MCF 10A (cell line): ENCODE data around the gene NEURL1. TPM values are rescaled to one million over a fixed set of nuclear protein-coding genes. Genes with fewer than 3 reads are reported as not detected.
A peak's percentile ranks its signal among the peaks of the same experiment; 100 is the strongest.

ENCODE experiments used
- BruUV-seq: library from RNA; stranded (reverse); fragments of 400-500 nt; replicated peaks from 2 replicates; lab custom pipeline; 2021; lab: Mats Ljungman, UMichigan
- CTCF ChIA-PET: fragments of 300-600 bp; sonication (Branson Sonifier 250); formaldehyde crosslinking; extraction: SDS; loops from one replicate; lab custom pipeline; 2021; ENCODE audit warnings: antibody characterized with exemption, inconsistent platforms; lab: Yijun Ruan, JAX
- POLR2A ChIA-PET: fragments of 300-600, 350-650 bp; sonication (Branson Sonifier 250); formaldehyde crosslinking; extraction: SDS; loops from one replicate; lab custom pipeline; 2020; ENCODE audit warnings: antibody characterized with exemption, inconsistent platforms; lab: Yijun Ruan, JAX
- DNase-seq: peaks from one replicate; pipeline ENCODE4 v3.0.0-alpha.2; 2018; ENCODE audit not compliant: unreplicated experiment
- H3K27ac Mint-ChIP-seq: one replicate; pipeline ENCODE4 v1.8.0; 2022; ENCODE audit warnings: mild to moderate bottlenecking, low read depth, mixed read lengths; ENCODE audit not compliant: unreplicated experiment
- H3K27me3 Mint-ChIP-seq: one replicate; pipeline ENCODE4 v1.8.0; 2022; ENCODE audit warnings: mixed read lengths; ENCODE audit not compliant: insufficient read depth, unreplicated experiment
- H3K36me3 Mint-ChIP-seq: one replicate; pipeline ENCODE4 v1.8.0; 2022; ENCODE audit warnings: mild to moderate bottlenecking, moderate library complexity, mixed read lengths; ENCODE audit not compliant: insufficient read depth, unreplicated experiment
- H3K4me1 Mint-ChIP-seq: one replicate; pipeline ENCODE4 v1.8.0; 2022; ENCODE audit warnings: mixed read lengths; ENCODE audit not compliant: insufficient read depth, unreplicated experiment
- H3K4me3 Mint-ChIP-seq: one replicate; pipeline ENCODE4 v1.8.0; 2022; ENCODE audit warnings: mild to moderate bottlenecking, moderate library complexity, mixed read lengths; ENCODE audit not compliant: unreplicated experiment
- H3K9me3 Mint-ChIP-seq: one replicate; pipeline ENCODE4 v1.8.0; 2022; ENCODE audit warnings: mixed read lengths; ENCODE audit not compliant: unreplicated experiment
- CTCF ChIP-seq: fragments of 200-600 bp; IDR thresholded peaks from one replicate; pipeline ENCODE4 v1.8.0; 2022; ENCODE audit warnings: antibody characterized with exemption, mild to moderate bottlenecking; ENCODE audit not compliant: unreplicated experiment
- intact Hi-C: fragments of 100-400 bp; cut with micrococcal nuclease; formaldehyde crosslinking; loops from 2 replicates; pipeline ENCODE4 v1.14.1; 2022
- total RNA-seq: library from RNA; stranded (reverse); gene quantifications from 2 replicates; pipeline ENCODE4 v1.2.3, GENCODE V29; 2022

Gene NEURL1
- total RNA-seq, 1 experiment from 2014 or later, result not detected

DNA sequence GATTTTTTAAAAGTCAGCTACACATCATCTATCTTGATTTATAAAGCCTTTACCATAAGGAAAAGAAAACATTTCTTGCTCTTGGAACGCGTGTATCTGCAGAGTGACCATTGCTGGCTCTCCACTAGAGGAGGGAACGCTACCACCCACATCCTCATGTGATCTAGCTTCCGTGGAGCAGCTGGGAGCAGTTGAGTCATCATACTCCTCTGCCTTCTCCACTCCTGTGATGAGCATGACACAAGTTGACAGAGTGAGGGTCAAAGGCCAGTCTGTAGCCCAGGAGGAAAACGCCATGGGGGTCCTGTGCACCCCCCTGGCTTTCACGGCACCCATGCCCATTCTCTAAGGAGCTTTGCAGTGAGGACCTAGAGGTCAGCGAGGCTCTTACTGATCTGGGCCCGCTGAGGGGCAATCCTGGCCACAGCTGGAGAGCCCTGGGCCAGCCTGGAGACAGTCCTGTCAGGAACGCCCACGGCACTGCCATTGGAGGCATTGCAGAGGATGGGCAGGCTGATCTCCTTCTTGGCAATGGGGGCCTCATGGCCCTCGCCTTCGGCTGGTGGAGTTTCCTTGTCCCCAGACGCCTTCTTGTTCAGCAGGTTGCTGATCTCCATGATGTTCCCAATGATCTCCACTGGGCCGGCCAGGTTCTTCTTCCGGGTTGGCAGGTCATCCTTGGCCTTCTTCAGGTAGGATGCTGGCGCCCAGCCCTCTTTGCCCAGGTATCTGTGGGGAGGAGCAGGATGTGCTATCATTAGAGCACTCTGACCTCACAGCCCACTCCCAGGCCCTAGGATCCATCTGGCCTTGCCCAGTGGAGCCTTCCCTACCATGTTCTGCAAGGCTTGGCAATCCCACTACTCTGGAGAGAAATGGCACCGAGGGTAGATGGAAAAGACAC is 119.2 kb downstream of the NEURL1 start:
- H3K4me3 Mint-ChIP-seq, result no peak overlapping the region
- CTCF ChIA-PET, result interaction anchor here (0.7 to 1.7 kb wide), 4 partner anchors 13 to 73 kb away, joined by 3 to 7 read pairs (median 4); no protein-coding TSS in a partner anchor
- no TSS peak for BruUV-seq
- H3K4me1 Mint-ChIP-seq, result no peaks in the 10 kb centered on the region
- intact Hi-C loops, result no loop called here
- H3K36me3 Mint-ChIP-seq, result peaks cover 7% of the 10 kb centered on the region
- POLR2A ChIA-PET, result interaction anchor here (0.7 kb wide), 1 partner anchor 75 kb away, joined by 3 read pairs; no protein-coding TSS in a partner anchor
- no peak for TF ChIP-seq CTCF
- H3K27me3 Mint-ChIP-seq, result no peaks in the 10 kb centered on the region
- H3K9me3 Mint-ChIP-seq, result no peaks in the 10 kb centered on the region
- no peak overlapping the region for H3K27ac Mint-ChIP-seq
- DNase-seq, result peak; percentile 12

DNA sequence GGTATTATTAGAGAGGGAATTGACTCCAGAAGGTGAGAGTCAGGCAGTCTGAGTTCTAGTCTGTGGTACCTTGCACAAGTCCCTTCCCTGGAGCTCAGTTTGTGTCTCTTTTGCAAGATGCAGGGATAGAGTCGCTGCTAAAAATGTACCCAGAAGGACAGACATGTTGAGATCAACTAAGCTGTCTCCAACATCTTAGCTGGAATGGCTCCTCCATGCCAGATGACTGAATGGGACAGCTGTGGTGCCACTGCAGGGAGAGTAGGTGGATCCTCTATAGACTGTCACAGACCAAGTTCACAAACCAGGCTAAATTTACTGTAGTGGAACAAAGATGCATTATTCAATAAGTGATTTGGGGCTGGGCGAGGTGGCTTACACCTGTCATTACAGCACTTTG is 120.1 kb downstream of the NEURL1 start:
- ChIA-PET POLR2A (no interaction called here), CTCF (interaction anchor here (0.7 to 1.5 kb wide), 2 partner anchors 12 to 73 kb away, joined by 3 to 8 read pairs; no protein-coding TSS in a partner anchor)
- H3K27ac Mint-ChIP-seq, result no peak overlapping the region
- DNase-seq, result no peak
- H3K4me3 Mint-ChIP-seq, result no peak overlapping the region
- TF ChIP-seq CTCF, result no peak
- H3K27me3 Mint-ChIP-seq, result no peaks in the 10 kb centered on the region
- intact Hi-C loops, result no loop called here
- peaks cover 7% of the 10 kb centered on the region for H3K36me3 Mint-ChIP-seq
- BruUV-seq, result no TSS peak
- no peaks in the 10 kb centered on the region for H3K4me1 Mint-ChIP-seq
- no peaks in the 10 kb centered on the region for H3K9me3 Mint-ChIP-seq

DNA sequence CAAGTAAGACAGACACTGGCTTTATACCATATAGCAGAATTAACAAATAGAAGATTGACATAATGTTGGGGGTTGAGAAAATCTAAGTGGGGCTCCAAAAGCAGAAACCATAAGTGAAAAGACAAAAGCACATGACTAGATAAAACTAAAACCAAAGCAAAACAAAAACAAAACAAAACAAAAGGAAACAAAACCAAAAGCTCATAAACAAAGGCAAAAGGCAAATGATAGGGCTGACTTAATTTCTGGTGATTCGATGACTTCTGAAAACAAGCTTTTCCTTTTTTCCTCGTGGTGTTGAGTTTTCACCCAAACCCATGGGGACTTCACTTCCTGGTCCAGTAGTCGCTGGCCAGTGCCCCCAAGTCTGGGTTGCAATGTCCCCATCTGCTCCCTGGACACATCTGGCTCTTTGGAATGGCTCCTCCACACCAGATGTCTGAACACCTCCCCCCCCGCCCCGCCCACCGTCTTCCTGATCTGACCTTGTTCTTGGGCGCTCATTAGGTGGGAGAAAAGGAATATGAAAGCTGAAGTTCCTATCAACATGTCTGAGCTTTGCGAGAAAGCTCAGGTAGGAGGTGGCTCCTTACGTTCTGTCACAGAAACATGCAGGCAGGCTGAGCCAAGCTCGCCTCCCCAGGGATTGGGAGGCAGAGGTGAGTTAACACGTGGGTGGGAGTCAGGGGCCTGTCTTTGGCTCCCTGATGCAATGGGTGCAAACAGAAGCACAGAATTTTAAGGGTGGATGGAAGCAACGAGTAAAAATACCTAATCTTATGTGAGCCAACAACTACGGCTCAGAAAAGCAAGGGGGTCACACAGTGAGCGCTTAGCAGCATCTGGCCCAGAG is 121.0 kb downstream of the NEURL1 start:
- no peak overlapping the region for H3K4me3 Mint-ChIP-seq
- intact Hi-C loops, result no loop called here
- peak overlapping the region; percentile 3 for H3K27ac Mint-ChIP-seq
- no peaks in the 10 kb centered on the region for H3K27me3 Mint-ChIP-seq
- no peak for TF ChIP-seq CTCF
- ChIA-PET POLR2A (no interaction called here), CTCF (interaction anchor here (0.6 to 1.5 kb wide), 2 partner anchors 51 to 72 kb away, joined by 3 to 8 read pairs; no protein-coding TSS in a partner anchor)
- no peaks in the 10 kb centered on the region for H3K4me1 Mint-ChIP-seq
- H3K9me3 Mint-ChIP-seq, result no peaks in the 10 kb centered on the region
- H3K36me3 Mint-ChIP-seq, result peaks cover 7% of the 10 kb centered on the region
- DNase-seq, result no peak
- no TSS peak for BruUV-seq
